ENCODE measurements around the gene RAB36. TPM values are rescaled to one million over a fixed set of nuclear protein-coding genes. Genes with fewer than 3 reads are reported as not detected.

Gene RAB36
- total RNA-seq, 1 experiment from 2014 or later: 1.4 TPM

- H3K23ac ChIP-seq (ENCODE audit: insufficient read length, low read depth, low read length): no peak overlapping the region
- Mint-ChIP-seq H3K4me3 (0 out of 5 replicates have a peak overlapping the region, but pooled peaks of 1 of the 2 experiments have one; percentile 13), H3K9me3 (no peaks in the 10 kb centered on the region), H3K27ac (peak overlapping the region; percentile 38 to 90 (median 88); a peak in 5 of 7 replicates), H3K36me3 (ENCODE audit: insufficient read depth in 1 of 3, low read depth in 3 of 3) (peaks cover 11 to 28% (median 14%) of the 10 kb centered on the region in 3 experiments), H3K4me1 (peaks cover 47 to 49% of the 10 kb centered on the region in 2 experiments), H3K27me3 (ENCODE audit: low read depth) (no peaks in the 10 kb centered on the region; the same call in 1 of the 2 replicates)
- no peak overlapping the region for H2AFZ ChIP-seq (ENCODE audit: low read length)
- no peak for DNase-seq
- H3K4ac ChIP-seq (ENCODE audit: low read depth, low read length): no peak overlapping the region
- H3K4me1 ChIP-seq (ENCODE audit: insufficient read depth, low read length): peaks cover 8% of the 10 kb centered on the region; the same call in 1 of the 2 replicates
- H3K27me3 ChIP-seq (ENCODE audit: insufficient read depth, low read length): no peaks in the 10 kb centered on the region
- no CpG with 5 or more reads among the region's 8 CpGs for WGBS (ENCODE audit: extremely low coverage, insufficient read length, low lambda C conversion rate)
- H2BK120ac ChIP-seq (ENCODE audit: low read depth, low read length, poor library complexity, severe bottlenecking): no peak overlapping the region
- no peak overlapping the region for H3T11ph ChIP-seq (ENCODE audit: low read length)
- H3K23me2 ChIP-seq (ENCODE audit: insufficient read length, low read depth, low read length, poor library complexity, severe bottlenecking): no peaks in the 10 kb centered on the region
- no peak overlapping the region for H4K91ac ChIP-seq (ENCODE audit: insufficient read length, low read depth, low read length)
- no peaks in the 10 kb centered on the region for H3K9me3 ChIP-seq (ENCODE audit: control insufficient read depth, low read depth, low read length)
- no peak overlapping the region for H2AK5ac ChIP-seq (ENCODE audit: insufficient read length, low read length)
- peaks cover 20% of the 10 kb centered on the region for H3K79me1 ChIP-seq (ENCODE audit: insufficient read depth, low read depth, low read length, poor library complexity, severe bottlenecking)
- H3K14ac ChIP-seq (ENCODE audit: insufficient read depth, low read length): no peak overlapping the region; the same call in 1 of the 2 replicates
- no peak overlapping the region for H3K18ac ChIP-seq (ENCODE audit: insufficient read length, low read depth, low read length)
- no peak overlapping the region for H3K9ac ChIP-seq (ENCODE audit: extremely low read depth, insufficient read length, low read length)
- peaks cover 32% of the 10 kb centered on the region; the same call in 1 of the 2 replicates for H3K79me2 ChIP-seq (ENCODE audit: insufficient read depth, low read length)
- H3K56ac ChIP-seq (ENCODE audit: insufficient read length, low read depth, low read length): no peak overlapping the region
- no peaks in the 10 kb centered on the region for H4K20me1 ChIP-seq (ENCODE audit: control insufficient read depth, insufficient read depth, insufficient read length)
- H3K4me2 ChIP-seq (ENCODE audit: insufficient read depth, insufficient read length, low read length): no peak overlapping the region
- no peak overlapping the region for H3K27ac ChIP-seq (ENCODE audit: insufficient read length, low read depth, low read length)
- no peak overlapping the region for H2BK15ac ChIP-seq (ENCODE audit: low read depth, low read length)
- H2BK20ac ChIP-seq (ENCODE audit: low read depth, low read length, poor library complexity, severe bottlenecking): no peak overlapping the region
- no peak overlapping the region for H2BK12ac ChIP-seq (ENCODE audit: insufficient read length, low read depth, low read length)
- TF ChIP-seq, protein P1, sequence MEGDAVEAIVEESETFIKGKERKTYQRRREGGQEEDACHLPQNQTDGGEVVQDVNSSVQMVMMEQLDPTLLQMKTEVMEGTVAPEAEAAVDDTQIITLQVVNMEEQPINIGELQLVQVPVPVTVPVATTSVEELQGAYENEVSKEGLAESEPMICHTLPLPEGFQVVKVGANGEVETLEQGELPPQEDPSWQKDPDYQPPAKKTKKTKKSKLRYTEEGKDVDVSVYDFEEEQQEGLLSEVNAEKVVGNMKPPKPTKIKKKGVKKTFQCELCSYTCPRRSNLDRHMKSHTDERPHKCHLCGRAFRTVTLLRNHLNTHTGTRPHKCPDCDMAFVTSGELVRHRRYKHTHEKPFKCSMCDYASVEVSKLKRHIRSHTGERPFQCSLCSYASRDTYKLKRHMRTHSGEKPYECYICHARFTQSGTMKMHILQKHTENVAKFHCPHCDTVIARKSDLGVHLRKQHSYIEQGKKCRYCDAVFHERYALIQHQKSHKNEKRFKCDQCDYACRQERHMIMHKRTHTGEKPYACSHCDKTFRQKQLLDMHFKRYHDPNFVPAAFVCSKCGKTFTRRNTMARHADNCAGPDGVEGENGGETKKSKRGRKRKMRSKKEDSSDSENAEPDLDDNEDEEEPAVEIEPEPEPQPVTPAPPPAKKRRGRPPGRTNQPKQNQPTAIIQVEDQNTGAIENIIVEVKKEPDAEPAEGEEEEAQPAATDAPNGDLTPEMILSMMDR (conservative IDR thresholded peaks at IDR 0.05): no peak
- no peak overlapping the region for H4K8ac ChIP-seq (replicated peaks; ENCODE audit: insufficient read length, low read depth, low read length)
- H2BK5ac ChIP-seq (ENCODE audit: insufficient read length, low read length): no peak overlapping the region
- H4K5ac ChIP-seq (ENCODE audit: insufficient read length, low read depth, low read length): no peak overlapping the region
Measured at GRCh38 chr22:23197836-23198235, 52.6 kb downstream of the RAB36 start.
